ENCODE results near the gene IKBKE. TPM values are rescaled to one million over a fixed set of nuclear protein-coding genes. Genes with fewer than 3 reads are reported as not detected.

The IKBKE gene
- total RNA-seq: 10 to 100 TPM in 2 of 6 donors, 1 to 10 TPM in 4; 7.4 to 25.1 (median 9.2) TPM

DNA sequence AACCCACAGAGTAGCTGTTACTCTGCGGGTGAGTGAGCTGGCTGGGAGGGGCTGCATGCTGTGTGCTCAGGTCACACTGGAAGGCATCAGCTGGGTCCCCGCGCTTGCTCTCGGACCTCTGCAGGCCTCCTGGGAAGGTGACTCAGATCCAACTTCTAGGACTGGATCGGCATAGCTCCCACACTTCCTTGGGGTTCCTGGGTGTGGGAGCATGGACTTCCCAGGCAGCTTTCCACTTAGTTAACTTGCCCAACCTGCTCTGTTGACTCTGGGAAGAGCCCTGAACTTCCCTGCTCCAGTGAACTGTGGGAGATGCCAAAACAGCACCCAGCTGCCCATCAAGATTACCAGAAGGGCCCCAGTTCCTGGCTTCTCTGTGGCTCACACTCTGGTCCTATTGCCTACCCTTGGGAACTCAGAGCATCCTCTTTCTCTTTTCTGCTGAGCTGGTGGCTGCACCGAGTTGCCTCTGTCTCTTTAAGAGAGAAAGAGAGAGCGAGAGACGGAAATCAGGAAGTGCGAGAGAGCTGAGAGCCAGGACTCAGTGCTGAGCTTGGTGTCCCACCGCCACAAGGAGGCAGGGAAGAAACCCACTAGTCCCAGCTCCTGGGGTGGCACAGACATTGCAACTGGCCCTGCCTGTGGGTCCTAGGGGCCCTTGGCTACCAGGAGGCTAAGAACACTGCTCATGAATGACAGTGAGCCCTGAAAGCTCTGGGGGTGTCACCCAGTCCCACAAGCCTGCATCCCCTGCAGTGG is at the start of gene IKBKE:
Gene IKBKE (plus strand): TSS at position 544 of the 759 bp plus-strand sequence. CDS start 2,752 bp downstream, outside the sequence.
- peaks cover 34 to 59% (median 52%) of the 10 kb centered on the region in 4 donors for H3K4me1 ChIP-seq
- peaks cover 0 to 5% (median 0%) of the 10 kb centered on the region in 4 donors for H3K36me3 ChIP-seq
- H3K27me3 ChIP-seq: no peaks in the 10 kb centered on the region
- no peaks in the 10 kb centered on the region for H3K9me3 ChIP-seq
- 15 to 27% methylated on average over 10 of the region's 10 CpGs for WGBS, 2 donors
- H3K27ac ChIP-seq: peak within 1 kb of the TSS; percentile 51 to 86 (median 68)
- DNase-seq (peak in 1 of 2 donors; percentile 78), ATAC-seq (ENCODE audit: low FRiP score in 2 of 2) (peak; percentile 76 to 87)
- TF ChIP-seq, protein P1, sequence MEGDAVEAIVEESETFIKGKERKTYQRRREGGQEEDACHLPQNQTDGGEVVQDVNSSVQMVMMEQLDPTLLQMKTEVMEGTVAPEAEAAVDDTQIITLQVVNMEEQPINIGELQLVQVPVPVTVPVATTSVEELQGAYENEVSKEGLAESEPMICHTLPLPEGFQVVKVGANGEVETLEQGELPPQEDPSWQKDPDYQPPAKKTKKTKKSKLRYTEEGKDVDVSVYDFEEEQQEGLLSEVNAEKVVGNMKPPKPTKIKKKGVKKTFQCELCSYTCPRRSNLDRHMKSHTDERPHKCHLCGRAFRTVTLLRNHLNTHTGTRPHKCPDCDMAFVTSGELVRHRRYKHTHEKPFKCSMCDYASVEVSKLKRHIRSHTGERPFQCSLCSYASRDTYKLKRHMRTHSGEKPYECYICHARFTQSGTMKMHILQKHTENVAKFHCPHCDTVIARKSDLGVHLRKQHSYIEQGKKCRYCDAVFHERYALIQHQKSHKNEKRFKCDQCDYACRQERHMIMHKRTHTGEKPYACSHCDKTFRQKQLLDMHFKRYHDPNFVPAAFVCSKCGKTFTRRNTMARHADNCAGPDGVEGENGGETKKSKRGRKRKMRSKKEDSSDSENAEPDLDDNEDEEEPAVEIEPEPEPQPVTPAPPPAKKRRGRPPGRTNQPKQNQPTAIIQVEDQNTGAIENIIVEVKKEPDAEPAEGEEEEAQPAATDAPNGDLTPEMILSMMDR (IDR thresholded peaks at IDR 0.05): peak in 4 of 6 experiments; percentile 37 to 50 (median 44)
- TF ChIP-seq POLR2AphosphoS5 (IDR thresholded peaks at IDR 0.05) (peak; percentile 10 to 40), EP300 (IDR thresholded peaks at IDR 0.05) (no peak), POLR2A (IDR thresholded peaks at IDR 0.05) (peak in 1 of 4 donors; percentile 62)
- H3K4me3 ChIP-seq: peak within 1 kb of the TSS; percentile 37 to 67 (median 58)

DNA sequence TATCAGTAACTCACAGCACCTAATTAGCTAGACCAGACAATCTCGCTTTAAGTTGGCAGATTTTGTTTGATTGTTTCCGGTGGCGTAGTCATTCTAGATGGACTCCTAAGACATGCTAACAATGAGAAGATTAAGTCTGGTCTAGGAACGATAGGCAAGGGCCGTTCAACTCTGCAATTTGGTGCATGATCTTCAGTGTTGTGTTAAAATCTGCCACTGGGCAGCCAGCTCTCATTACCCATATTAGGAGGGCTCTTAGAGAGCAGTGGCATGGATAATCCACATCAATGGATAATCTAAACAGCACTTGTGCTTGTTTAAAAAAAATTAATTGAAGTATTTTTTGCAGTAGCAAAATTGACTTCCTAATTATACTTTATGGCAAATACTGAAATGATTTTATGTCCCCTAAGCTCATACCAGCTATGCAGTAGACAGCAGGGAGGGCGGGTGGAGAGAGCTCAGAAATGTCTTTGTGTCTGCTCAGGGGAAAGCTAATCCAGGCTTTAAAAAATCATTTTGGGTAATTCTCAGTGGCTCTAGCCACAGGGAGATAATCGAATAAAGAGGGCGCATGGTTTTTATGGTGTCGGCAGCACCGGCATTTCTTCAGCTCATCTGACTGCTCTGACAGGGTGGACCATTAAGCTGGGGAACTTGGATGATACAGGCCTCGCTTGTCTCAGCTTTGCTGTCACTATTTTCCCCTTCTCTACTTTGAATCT is 48.5 kb upstream of the IKBKE start:
- no peak overlapping the region for H3K4me3 ChIP-seq
- peaks cover 0 to 14% (median 8%) of the 10 kb centered on the region in 4 donors for H3K4me1 ChIP-seq
- H3K9me3 ChIP-seq: no peaks in the 10 kb centered on the region
- no peaks in the 10 kb centered on the region for H3K27me3 ChIP-seq
- ATAC-seq (ENCODE audit: low FRiP score in 2 of 2): no peak
- WGBS, 2 donors: 88 to 90% methylated on average over 11 of the region's 11 CpGs
- H3K27ac ChIP-seq: no peak overlapping the region
- DNase-seq: no peak
- TF ChIP-seq EP300 (IDR thresholded peaks at IDR 0.05) (no peak), POLR2AphosphoS5 (IDR thresholded peaks at IDR 0.05) (no peak)
- H3K36me3 ChIP-seq: peaks cover 0 to 85% (median 17%) of the 10 kb centered on the region in 4 donors

DNA sequence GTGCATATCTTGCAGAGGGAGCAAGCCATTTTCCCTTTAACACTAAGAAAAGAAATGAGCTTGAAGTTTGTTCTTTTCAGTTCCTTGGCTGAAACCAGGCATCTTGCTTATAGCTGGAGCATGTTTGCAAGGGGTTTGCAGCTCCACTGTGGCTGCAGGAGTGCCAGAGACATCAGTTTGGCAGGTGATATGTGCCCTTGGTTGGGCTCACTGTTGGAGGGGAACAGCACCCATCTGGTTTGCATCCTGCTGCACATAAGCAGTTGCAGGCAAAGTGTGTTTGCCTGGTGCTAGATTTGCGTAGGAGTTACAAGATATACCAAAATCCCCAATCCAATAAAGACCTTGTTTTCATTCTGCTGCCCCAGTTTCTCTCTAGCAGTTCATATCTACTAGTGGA is 47.8 kb upstream of the IKBKE start:
- no peak overlapping the region for H3K27ac ChIP-seq
- no peak for DNase-seq
- H3K36me3 ChIP-seq: peaks cover 0 to 82% (median 18%) of the 10 kb centered on the region in 4 donors
- 92 to 100% methylated on average over 1 of the region's 1 CpG for WGBS, 2 donors
- H3K9me3 ChIP-seq: no peaks in the 10 kb centered on the region
- TF ChIP-seq, protein P1 (IDR thresholded peaks at IDR 0.05): no peak
- TF ChIP-seq POLR2AphosphoS5 (IDR thresholded peaks at IDR 0.05) (no peak), EP300 (IDR thresholded peaks at IDR 0.05) (no peak), POLR2A (IDR thresholded peaks at IDR 0.05) (no peak)
- ATAC-seq (ENCODE audit: low FRiP score in 2 of 2): no peak
- no peaks in the 10 kb centered on the region for H3K27me3 ChIP-seq
- H3K4me1 ChIP-seq: peaks cover 0 to 14% (median 8%) of the 10 kb centered on the region in 4 donors
- no peak overlapping the region for H3K4me3 ChIP-seq

DNA sequence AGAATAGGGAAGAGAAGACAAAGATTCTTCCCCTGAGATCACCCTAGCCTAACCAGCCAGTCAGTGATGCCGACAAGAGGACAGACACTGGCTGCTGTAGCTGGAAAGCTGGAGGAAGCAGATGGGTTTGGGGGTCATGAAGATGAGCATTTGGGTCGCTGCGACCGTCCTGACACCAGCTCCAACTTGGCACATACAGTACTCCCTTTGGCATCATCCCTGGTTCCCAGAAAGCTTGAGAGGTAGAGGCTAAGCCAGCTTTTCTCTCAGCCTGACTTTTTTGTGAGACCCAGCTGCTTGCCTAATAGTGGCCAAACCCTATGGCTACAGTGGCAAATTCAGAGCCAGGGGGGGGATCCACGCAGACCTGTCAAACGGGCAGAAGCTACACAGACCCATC is 43.0 kb upstream of the IKBKE start:
- ATAC-seq (ENCODE audit: low FRiP score in 2 of 2): no peak
- H3K36me3 ChIP-seq: peaks cover 0 to 78% (median 13%) of the 10 kb centered on the region in 4 donors
- H3K4me1 ChIP-seq: peaks cover 5 to 14% (median 7%) of the 10 kb centered on the region in 4 donors
- no peak overlapping the region for H3K4me3 ChIP-seq
- 92 to 93% methylated on average over 6 of the region's 6 CpGs for WGBS, 2 donors
- no peaks in the 10 kb centered on the region for H3K9me3 ChIP-seq
- TF ChIP-seq EP300 (IDR thresholded peaks at IDR 0.05): no peak
- TF ChIP-seq, protein P1 (IDR thresholded peaks at IDR 0.05): no peak
- no peak for TF ChIP-seq POLR2AphosphoS5 (IDR thresholded peaks at IDR 0.05)
- TF ChIP-seq POLR2A (IDR thresholded peaks at IDR 0.05): no peak
- DNase-seq: no peak
- no peak overlapping the region for H3K27ac ChIP-seq
- no peaks in the 10 kb centered on the region for H3K27me3 ChIP-seq

DNA sequence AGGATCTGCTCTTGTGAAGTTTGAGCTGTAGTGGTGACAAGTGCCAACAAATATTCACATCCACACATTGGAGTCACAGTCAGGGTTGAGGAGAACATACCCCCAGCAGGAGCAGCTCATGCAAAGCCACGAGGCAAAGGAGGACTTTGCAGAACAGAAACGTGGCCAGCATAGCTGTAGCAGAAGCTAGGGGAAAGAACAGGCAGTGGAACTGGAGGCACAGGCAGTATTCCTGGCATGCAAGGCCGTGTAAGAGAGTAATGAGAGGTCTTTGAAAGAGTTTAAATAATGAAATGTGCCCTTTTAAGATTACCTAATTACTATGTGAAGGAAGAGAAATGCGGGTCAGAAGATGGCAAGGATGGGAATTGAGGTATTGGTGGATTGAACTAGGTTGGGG is 40.9 kb upstream of the IKBKE start:
- DNase-seq: no peak
- ATAC-seq (ENCODE audit: low FRiP score in 2 of 2): no peak
- H3K27ac ChIP-seq: peak overlapping the region in 2 of 4 donors; percentile 24 to 45
- peaks cover 5 to 14% (median 7%) of the 10 kb centered on the region in 4 donors for H3K4me1 ChIP-seq
- 72 to 74% methylated on average over 4 of the region's 4 CpGs for WGBS, 2 donors
- H3K4me3 ChIP-seq: no peak overlapping the region
- H3K27me3 ChIP-seq: no peaks in the 10 kb centered on the region
- H3K36me3 ChIP-seq: peaks cover 0 to 69% (median 9%) of the 10 kb centered on the region in 4 donors
- no peaks in the 10 kb centered on the region for H3K9me3 ChIP-seq
- TF ChIP-seq POLR2AphosphoS5 (IDR thresholded peaks at IDR 0.05): no peak
